ENCODE results near the gene TMEM247.

DNA sequence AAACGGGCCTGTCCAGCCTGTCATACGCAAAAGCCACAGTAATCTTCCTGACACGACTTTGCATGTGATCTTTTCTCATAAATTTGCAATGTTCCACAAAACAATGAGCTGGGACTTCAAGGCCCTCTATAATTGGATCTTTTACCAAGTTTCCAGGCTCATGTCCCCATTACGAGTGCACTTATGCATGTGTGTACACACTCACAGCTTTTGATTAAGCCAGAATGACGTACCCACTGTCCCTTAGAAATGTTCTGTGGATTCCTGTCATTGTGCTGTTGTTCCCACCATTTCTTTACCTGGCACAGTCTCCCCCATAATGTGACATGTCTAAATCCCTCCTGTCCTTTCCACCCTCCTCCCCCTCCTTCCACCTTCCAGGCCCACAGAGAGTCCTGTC lies 19.7 kb upstream of the TMEM247 start:
- TF ChIP-seq, protein P1, sequence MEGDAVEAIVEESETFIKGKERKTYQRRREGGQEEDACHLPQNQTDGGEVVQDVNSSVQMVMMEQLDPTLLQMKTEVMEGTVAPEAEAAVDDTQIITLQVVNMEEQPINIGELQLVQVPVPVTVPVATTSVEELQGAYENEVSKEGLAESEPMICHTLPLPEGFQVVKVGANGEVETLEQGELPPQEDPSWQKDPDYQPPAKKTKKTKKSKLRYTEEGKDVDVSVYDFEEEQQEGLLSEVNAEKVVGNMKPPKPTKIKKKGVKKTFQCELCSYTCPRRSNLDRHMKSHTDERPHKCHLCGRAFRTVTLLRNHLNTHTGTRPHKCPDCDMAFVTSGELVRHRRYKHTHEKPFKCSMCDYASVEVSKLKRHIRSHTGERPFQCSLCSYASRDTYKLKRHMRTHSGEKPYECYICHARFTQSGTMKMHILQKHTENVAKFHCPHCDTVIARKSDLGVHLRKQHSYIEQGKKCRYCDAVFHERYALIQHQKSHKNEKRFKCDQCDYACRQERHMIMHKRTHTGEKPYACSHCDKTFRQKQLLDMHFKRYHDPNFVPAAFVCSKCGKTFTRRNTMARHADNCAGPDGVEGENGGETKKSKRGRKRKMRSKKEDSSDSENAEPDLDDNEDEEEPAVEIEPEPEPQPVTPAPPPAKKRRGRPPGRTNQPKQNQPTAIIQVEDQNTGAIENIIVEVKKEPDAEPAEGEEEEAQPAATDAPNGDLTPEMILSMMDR (IDR thresholded peaks at IDR 0.05; ENCODE audit: low read depth, low read length, poor library complexity, severe bottlenecking), result no peak
- no peak for TF ChIP-seq EZH2phosphoT487 (IDR thresholded peaks at IDR 0.05; ENCODE audit: borderline replicate concordance, low read length)

Data from DOHH2 (cell line).